Hindlimb muscle (tissue), 1 donor: ENCODE data around the gene IL13. TPM values are rescaled to one million over a fixed set of nuclear protein-coding genes. Genes with fewer than 3 reads are reported as not detected.
"Not testable (repeated sequence)": the region's sequence is repeated elsewhere in the genome, so short reads cannot be mapped to it uniquely, and the experiment has no call there.

Source experiments
- DNase-seq: peaks from one replicate; pipeline ENCODE4 v3.0.0-alpha.2; 2013
- polyA plus RNA-seq: library from polyadenylated mRNA; unstranded; fragments of 120-200 nt; gene quantifications from one replicate; pipeline ENCODE4 v1.2.1, GENCODE V29; 2013; ENCODE audit not compliant: insufficient read length

The IL13 gene
- polyA plus RNA-seq, 1 donor: not detected

- not testable (repeated sequence) for DNase-seq
Observed at GRCh38 chr5:132691755-132692631, 34.0 kb downstream of the IL13 start.

- no peak for DNase-seq
Observed at GRCh38 chr5:132692632-132692967, 34.6 kb downstream of the IL13 start.

GRCh38 chr5:132695956-132696355, 38.0 kb downstream of the IL13 start:
- no peak for DNase-seq

GRCh38 chr5:132704875-132705274, 46.9 kb downstream of the IL13 start:
- no peak for DNase-seq

GRCh38 chr5:132708645-132709044, 50.7 kb downstream of the IL13 start:
- no peak for DNase-seq

Other genes starting within 250 kb of the IL13 start
- gene IRF1, start 167.4 kb upstream of the IL13 start, polyA plus RNA-seq: 9.1 TPM
- not detected for gene IL5, start 114.7 kb upstream of the IL13 start, polyA plus RNA-seq
- gene RAD50, start 101.2 kb upstream of the IL13 start, polyA plus RNA-seq: 24.9 TPM
- gene IL4, start 15.8 kb downstream of the IL13 start, polyA plus RNA-seq: not detected
- 7.1 TPM for gene KIF3A, start 79.4 kb downstream of the IL13 start, polyA plus RNA-seq
- 0.57 TPM for gene CCNI2, start 89.3 kb downstream of the IL13 start, polyA plus RNA-seq
- 37.4 TPM for gene SEPTIN8, start 119.1 kb downstream of the IL13 start, polyA plus RNA-seq
- 0.23 TPM for gene SOWAHA, start 155.1 kb downstream of the IL13 start, polyA plus RNA-seq
- gene SHROOM1, start 172.5 kb downstream of the IL13 start, polyA plus RNA-seq: 2.8 TPM
- gene GDF9, start 208.3 kb downstream of the IL13 start, polyA plus RNA-seq: 0.83 TPM
- gene UQCRQ, start 208.5 kb downstream of the IL13 start, polyA plus RNA-seq: 172 TPM
- 2.6 TPM for gene LEAP2, start 215.5 kb downstream of the IL13 start, polyA plus RNA-seq